Activated T-helper 1 cell treated with anti-CD3 and anti-CD28 coated beads, Interleukin-12 subunit alpha, Interleukin-12 subunit beta, Interleukin-2, Interleukin-4 antibody, amounts not matched to agents 30 ng/mL and 10 ng/mL and 1 ng/mL, durations not matched to agents 14 hours and 24 hours and 36 hours (primary cell): ENCODE results near the gene CHD5. TPM values are rescaled to one million over a fixed set of nuclear protein-coding genes. Genes with fewer than 3 reads are reported as not detected.

ENCODE experiments used
- DNase-seq: peaks from one replicate; pipeline ENCODE4 v3.0.0; 2021; ENCODE audit warnings: low spot score
- H3K27ac Mint-ChIP-seq: one replicate; pipeline ENCODE4 v1.8.0; 2021; ENCODE audit warnings: mild to moderate bottlenecking, mixed read lengths
- H3K27me3 Mint-ChIP-seq: one replicate; pipeline ENCODE4 v1.8.0; 2022; ENCODE audit warnings: mild to moderate bottlenecking, moderate library complexity, mixed read lengths; ENCODE audit not compliant: insufficient read depth
- H3K36me3 Mint-ChIP-seq: one replicate; pipeline ENCODE4 v1.8.0; 2021; ENCODE audit warnings: low read depth, mixed read lengths
- H3K4me1 Mint-ChIP-seq: one replicate; pipeline ENCODE4 v1.8.0; 2021; ENCODE audit warnings: low read depth, mixed read lengths
- H3K4me3 Mint-ChIP-seq: one replicate; pipeline ENCODE4 v1.8.0; 2021; ENCODE audit warnings: mild to moderate bottlenecking, moderate library complexity, mixed read lengths
- H3K9me3 Mint-ChIP-seq: one replicate; pipeline ENCODE4 v1.8.0; 2021; ENCODE audit warnings: mixed read lengths
- intact Hi-C: fragments of 100-400 bp; cut with micrococcal nuclease; formaldehyde crosslinking; loops from one replicate; pipeline ENCODE4 v1.15.1; 2024
- total RNA-seq: library from RNA; stranded (reverse); gene quantifications from 2 replicates; pipeline ENCODE4 v1.2.3, GENCODE V29; 2022

CHD5 gene
- total RNA-seq, 1 donor from 2014 or later: 0.62 TPM

- intact Hi-C loops: no loop called here
- no peak overlapping the region for H3K27ac Mint-ChIP-seq
- no peak overlapping the region for H3K4me3 Mint-ChIP-seq
- DNase-seq: no peak
- no peaks in the 10 kb centered on the region for H3K4me1 Mint-ChIP-seq
- no peaks in the 10 kb centered on the region for H3K9me3 Mint-ChIP-seq
- peaks cover 16% of the 10 kb centered on the region for H3K36me3 Mint-ChIP-seq
- H3K27me3 Mint-ChIP-seq: peaks cover 3% of the 10 kb centered on the region
These were observed 81.6 kb downstream of the CHD5 start for GRCh38 chr1:6098303-6099215.

DNA sequence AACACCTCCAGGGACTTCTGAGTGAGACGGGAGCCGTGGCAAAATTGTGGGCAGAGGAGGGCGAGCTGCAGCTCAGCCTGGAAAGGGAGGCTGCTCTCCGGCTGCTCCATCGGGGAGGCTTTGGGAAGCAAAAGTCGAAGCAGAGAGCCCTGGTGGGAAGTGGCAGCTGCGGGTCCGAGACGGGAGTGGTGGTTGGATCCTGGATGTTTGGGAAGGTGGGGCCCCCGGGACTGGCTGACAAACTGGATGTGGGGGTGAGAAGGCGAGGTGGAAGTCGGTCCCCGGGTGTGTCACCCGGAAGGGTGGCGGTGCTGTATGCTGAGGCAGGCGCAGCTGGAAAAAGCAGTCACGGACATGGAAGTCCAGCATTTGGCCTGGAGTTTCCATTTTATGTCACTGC lies 82.3 kb downstream of the CHD5 start:
- no peak for DNase-seq
- Mint-ChIP-seq H3K27me3 (peaks cover under 1% of the 10 kb centered on the region), H3K36me3 (peaks cover 16% of the 10 kb centered on the region), H3K27ac (no peak overlapping the region), H3K4me1 (no peaks in the 10 kb centered on the region), H3K9me3 (no peaks in the 10 kb centered on the region), H3K4me3 (no peak overlapping the region)
- intact Hi-C loops: no loop called here

GRCh38 chr1:6097117-6097595 lies 83.0 kb downstream of the CHD5 start:
- H3K4me1 Mint-ChIP-seq: no peaks in the 10 kb centered on the region
- no peak overlapping the region for H3K4me3 Mint-ChIP-seq
- H3K9me3 Mint-ChIP-seq: no peaks in the 10 kb centered on the region
- no peak overlapping the region for H3K27ac Mint-ChIP-seq
- peaks cover 16% of the 10 kb centered on the region for H3K36me3 Mint-ChIP-seq
- no peak for DNase-seq
- intact Hi-C loops: no loop called here
- no peaks in the 10 kb centered on the region for H3K27me3 Mint-ChIP-seq

DNA sequence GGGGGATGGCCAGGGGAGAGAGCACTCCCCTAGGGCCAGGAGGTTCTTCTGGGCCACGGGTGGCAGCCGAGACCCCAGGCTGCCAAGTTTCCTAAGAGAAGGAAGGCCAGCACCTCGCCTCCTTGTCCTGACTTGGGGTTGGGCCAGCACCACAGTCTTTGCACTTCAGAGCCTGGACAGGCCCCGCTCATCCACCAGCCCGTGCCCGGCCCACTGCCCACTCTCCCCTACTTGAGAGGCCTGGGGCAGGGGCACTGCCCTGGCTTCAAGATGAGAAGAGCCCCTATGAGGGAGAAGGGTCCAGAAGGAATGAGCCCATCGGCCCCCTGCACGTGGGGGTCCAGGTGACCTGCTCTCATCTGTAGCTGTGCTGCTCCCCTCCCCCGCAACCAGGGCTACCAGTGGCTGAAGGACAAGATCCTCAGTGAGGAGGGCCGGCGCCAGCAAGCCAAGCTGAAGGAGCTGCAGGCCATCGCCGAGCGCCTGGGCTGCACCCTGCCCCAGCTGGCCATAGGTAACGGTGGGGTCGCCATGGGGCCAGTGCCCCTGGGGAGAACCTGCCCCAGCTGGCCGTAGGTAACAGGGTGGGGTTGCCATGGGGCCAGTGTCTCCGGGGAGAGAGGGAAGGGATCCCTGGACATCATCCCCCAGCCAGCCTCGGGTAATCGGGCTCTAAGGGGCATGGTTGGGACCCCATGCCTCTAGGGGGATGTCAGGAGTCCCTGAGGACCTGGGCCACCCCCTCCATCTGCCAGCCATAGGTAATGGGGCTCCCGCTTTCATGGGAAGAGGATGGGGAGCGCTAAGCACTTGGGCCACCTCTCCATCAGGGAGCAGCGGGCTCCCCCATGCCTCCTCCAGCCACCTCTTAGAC lies 83.6 kb downstream of the CHD5 start:
- no peaks in the 10 kb centered on the region for H3K4me1 Mint-ChIP-seq

GRCh38 chr1:6095511-6096242 lies 84.4 kb downstream of the CHD5 start:
- Mint-ChIP-seq H3K4me1 (no peaks in the 10 kb centered on the region), H3K4me3 (no peak overlapping the region), H3K27ac (no peak overlapping the region), H3K36me3 (peaks cover 18% of the 10 kb centered on the region), H3K27me3 (no peaks in the 10 kb centered on the region), H3K9me3 (no peaks in the 10 kb centered on the region)
- no peak for DNase-seq
- intact Hi-C loops: no loop called here

More for the DNA sequence above, 83.6 kb downstream of the CHD5 start:
- Mint-ChIP-seq H3K27ac (no peak overlapping the region), H3K27me3 (no peaks in the 10 kb centered on the region), H3K4me3 (no peak overlapping the region), H3K9me3 (no peaks in the 10 kb centered on the region), H3K36me3 (peaks cover 16% of the 10 kb centered on the region)
- DNase-seq: no peak
- intact Hi-C loops: no loop called here

- no peak overlapping the region for H3K27ac Mint-ChIP-seq
- no peak for DNase-seq
- no peaks in the 10 kb centered on the region for H3K27me3 Mint-ChIP-seq
- H3K9me3 Mint-ChIP-seq: no peaks in the 10 kb centered on the region
- H3K4me3 Mint-ChIP-seq: no peak overlapping the region
- peaks cover 18% of the 10 kb centered on the region for H3K36me3 Mint-ChIP-seq
- intact Hi-C loops: no loop called here
- H3K4me1 Mint-ChIP-seq: no peaks in the 10 kb centered on the region
These were observed 85.2 kb downstream of the CHD5 start for GRCh38 chr1:6094801-6095505.

- H3K27ac Mint-ChIP-seq: no peak overlapping the region
- peaks cover 20% of the 10 kb centered on the region for H3K36me3 Mint-ChIP-seq
- no peak overlapping the region for H3K4me3 Mint-ChIP-seq
- no peaks in the 10 kb centered on the region for H3K4me1 Mint-ChIP-seq
- H3K9me3 Mint-ChIP-seq: no peaks in the 10 kb centered on the region
- intact Hi-C loops: no loop called here
- H3K27me3 Mint-ChIP-seq: no peaks in the 10 kb centered on the region
- no peak for DNase-seq
These were observed 85.9 kb downstream of the CHD5 start for GRCh38 chr1:6094246-6094645.

GRCh38 chr1:6093611-6094010 lies 86.5 kb downstream of the CHD5 start:
- no peak for DNase-seq
- H3K4me1 Mint-ChIP-seq: no peaks in the 10 kb centered on the region
- intact Hi-C loops: no loop called here
- peaks cover 19% of the 10 kb centered on the region for H3K36me3 Mint-ChIP-seq
- no peak overlapping the region for H3K4me3 Mint-ChIP-seq
- no peak overlapping the region for H3K27ac Mint-ChIP-seq
- H3K27me3 Mint-ChIP-seq: no peaks in the 10 kb centered on the region
- no peaks in the 10 kb centered on the region for H3K9me3 Mint-ChIP-seq

DNA sequence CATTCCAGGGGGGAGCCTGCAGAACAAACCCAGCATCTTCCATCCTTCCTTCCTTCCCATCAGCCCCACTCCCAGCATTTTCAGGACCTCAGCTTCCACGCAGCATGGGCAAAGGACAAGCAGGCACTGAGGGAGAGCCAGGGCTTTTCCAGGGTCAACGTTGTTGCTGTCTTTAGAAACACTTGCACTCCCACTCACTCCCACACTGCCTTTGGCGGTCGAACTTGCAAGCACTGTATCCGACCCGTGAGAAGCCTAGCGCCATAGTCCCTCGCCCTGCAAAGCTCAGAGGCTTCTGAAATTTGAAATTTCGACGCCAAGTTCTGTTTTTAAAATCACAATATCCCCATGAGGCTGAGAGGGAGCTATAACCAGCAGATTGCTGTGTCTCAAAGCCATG lies 87.0 kb downstream of the CHD5 start:
- Mint-ChIP-seq H3K27ac (no peak overlapping the region), H3K36me3 (peaks cover 15% of the 10 kb centered on the region)

DNA sequence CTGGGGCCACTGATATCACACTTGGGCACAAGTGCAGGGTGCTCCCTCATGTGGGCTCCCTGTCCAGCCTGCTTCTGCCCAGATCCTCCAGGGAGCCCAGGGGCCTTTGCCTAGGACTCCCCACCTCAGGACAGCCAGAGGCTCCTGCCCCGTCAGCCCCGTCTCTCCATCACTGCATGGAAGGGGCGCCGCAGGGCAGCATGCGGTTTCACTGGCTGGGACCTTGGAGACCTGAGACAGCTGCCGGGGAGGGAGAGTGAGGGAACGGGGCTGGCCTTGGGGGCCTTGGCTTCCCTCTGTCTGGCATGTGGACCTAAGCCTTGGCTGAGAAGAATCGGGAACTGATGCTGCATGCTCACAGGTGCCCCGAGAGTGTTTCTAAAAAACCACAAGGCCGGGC lies 87.9 kb downstream of the CHD5 start:
- Mint-ChIP-seq H3K27ac (no peak overlapping the region), H3K4me1 (no peaks in the 10 kb centered on the region)
- intact Hi-C loops: no loop called here

More for the DNA sequence above, 87.0 kb downstream of the CHD5 start:
- DNase-seq: no peak
- intact Hi-C loops: no loop called here
- no peaks in the 10 kb centered on the region for H3K9me3 Mint-ChIP-seq
- no peak overlapping the region for H3K4me3 Mint-ChIP-seq
- H3K27me3 Mint-ChIP-seq: no peaks in the 10 kb centered on the region
- no peaks in the 10 kb centered on the region for H3K4me1 Mint-ChIP-seq

GRCh38 chr1:6091823-6092109 lies 88.4 kb downstream of the CHD5 start:
- H3K4me1 Mint-ChIP-seq: no peaks in the 10 kb centered on the region
- no peak overlapping the region for H3K4me3 Mint-ChIP-seq
- no peak overlapping the region for H3K27ac Mint-ChIP-seq
- H3K27me3 Mint-ChIP-seq: no peaks in the 10 kb centered on the region
- peaks cover 10% of the 10 kb centered on the region for H3K36me3 Mint-ChIP-seq
- intact Hi-C loops: no loop called here
- H3K9me3 Mint-ChIP-seq: no peaks in the 10 kb centered on the region
- no peak for DNase-seq

More for the DNA sequence above, 87.9 kb downstream of the CHD5 start:
- Mint-ChIP-seq H3K36me3 (peaks cover 9% of the 10 kb centered on the region), H3K27me3 (no peaks in the 10 kb centered on the region), H3K9me3 (no peaks in the 10 kb centered on the region), H3K4me3 (no peak overlapping the region)
- DNase-seq: no peak
